ENCODE measurements around the gene ATRX. TPM values are rescaled to one million over a fixed set of nuclear protein-coding genes. Genes with fewer than 3 reads are reported as not detected.

The ATRX gene
- total RNA-seq, 1 experiment from 2014 or later = 64.0 TPM

DNA sequence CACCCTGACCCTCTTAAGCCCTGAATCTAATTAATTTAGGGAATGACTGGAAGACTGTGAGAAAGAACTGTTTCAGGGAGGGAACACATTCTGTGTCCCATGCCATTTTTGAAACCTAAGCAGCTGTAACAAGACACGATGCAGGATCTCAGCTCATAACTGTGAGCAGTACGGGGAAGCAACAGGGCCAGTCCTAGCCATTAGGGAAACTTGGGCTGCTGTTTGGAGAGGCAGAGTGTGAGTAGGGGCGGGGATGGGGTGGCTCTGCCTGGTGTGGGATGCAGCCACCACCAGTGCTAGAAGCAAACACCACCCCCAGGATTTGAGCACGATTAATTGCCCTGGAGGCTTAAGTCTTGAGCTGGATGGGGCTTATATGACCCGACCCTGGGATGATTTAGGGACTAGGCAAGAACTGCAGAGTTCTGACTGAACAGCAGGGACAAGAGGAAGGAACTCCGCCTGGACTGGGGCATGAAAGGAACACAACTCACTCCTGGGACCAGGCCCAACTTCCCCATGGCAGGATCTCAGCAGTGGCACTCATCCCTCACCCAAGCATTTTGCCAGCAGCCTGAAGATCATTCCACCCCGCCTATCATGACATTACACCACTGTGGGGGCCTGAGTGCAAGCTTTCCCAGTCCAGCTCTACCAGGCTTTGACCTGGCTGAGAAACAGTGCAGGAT lies 43.1 kb downstream of the ATRX start:
- H2AFZ ChIP-seq (ENCODE audit: low read length) = no peak overlapping the region
- H3K27me3 ChIP-seq (ENCODE audit: low read length) = no peaks in the 10 kb centered on the region
- BruUV-seq (replicated peaks) = no TSS peak
- H4K20me1 ChIP-seq (ENCODE audit: low read length) = peaks cover 2% of the 10 kb centered on the region; the same call in 1 of the 2 replicates
- no peaks in the 10 kb centered on the region for H3K4me1 ChIP-seq (ENCODE audit: insufficient read depth, low read length)
- TF ChIP-seq EZH2phosphoT487 (IDR thresholded peaks at IDR 0.05; ENCODE audit: borderline replicate concordance, low read length) = no peak
- H3K9ac ChIP-seq (ENCODE audit: low read length) = no peak overlapping the region
- H3K27ac ChIP-seq (ENCODE audit: low read length) = no peak overlapping the region
- POLR2A ChIA-PET (ENCODE audit: unreplicated experiment) = no interaction called here
- H3K9me3 ChIP-seq (ENCODE audit: low read length) = no peaks in the 10 kb centered on the region
- no peak overlapping the region for H3K4me2 ChIP-seq (ENCODE audit: low read length)
- no peaks in the 10 kb centered on the region for H3K9me2 ChIP-seq (replicated peaks; ENCODE audit: low read length)
- CTCF ChIA-PET = no interaction called here
- H3K36me3 ChIP-seq (ENCODE audit: low read depth, low read length) = no peaks in the 10 kb centered on the region
- H3K4me3 ChIP-seq (ENCODE audit: low read length) = no peak overlapping the region
- DNase-seq = no peak
- no peaks in the 10 kb centered on the region for H3F3A ChIP-seq (ENCODE audit: low read length, unreplicated experiment)
- intact Hi-C loops (cut with micrococcal nuclease) = no loop called here
- H3K79me2 ChIP-seq (ENCODE audit: low read length) = peaks cover 92% of the 10 kb centered on the region
- ATAC-seq = peak; percentile 22

DNA sequence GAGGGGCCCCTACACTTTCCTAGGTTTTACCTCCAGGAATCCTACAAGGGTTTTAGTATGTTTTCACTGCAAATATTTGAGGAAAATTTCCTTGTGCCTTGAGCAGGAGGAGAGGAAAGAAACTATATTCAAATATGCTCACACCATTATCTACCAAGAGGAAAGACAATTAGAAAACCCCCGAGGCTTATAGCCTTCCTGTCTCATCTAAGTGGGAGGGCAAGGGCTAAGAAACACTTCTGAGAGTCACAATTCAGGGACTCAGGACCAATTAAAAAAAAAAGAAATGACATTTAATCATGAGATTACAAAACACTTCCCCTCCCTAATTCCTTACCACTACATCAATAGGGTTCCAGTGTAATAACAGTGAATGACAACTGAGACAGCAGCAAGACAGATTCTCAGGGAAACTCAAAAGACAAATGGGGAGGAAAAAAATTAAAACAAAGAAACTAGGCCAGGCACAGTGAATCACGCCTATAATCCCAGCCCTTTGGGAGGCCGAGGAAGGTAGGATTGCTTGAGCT lies 45.6 kb downstream of the ATRX start:
- Histone ChIP-seq H3F3A (ENCODE audit: low read length, unreplicated experiment) (no peaks in the 10 kb centered on the region), H3K27me3 (ENCODE audit: low read length) (no peaks in the 10 kb centered on the region), H3K4me2 (ENCODE audit: low read length) (no peak overlapping the region), H3K36me3 (ENCODE audit: low read depth, low read length) (no peaks in the 10 kb centered on the region), H3K79me2 (ENCODE audit: low read length) (peaks cover 89% of the 10 kb centered on the region), H3K27ac (ENCODE audit: low read length) (no peak overlapping the region), H3K4me1 (ENCODE audit: insufficient read depth, low read length) (no peaks in the 10 kb centered on the region), H3K4me3 (ENCODE audit: low read length) (no peak overlapping the region), H3K9me3 (ENCODE audit: low read length) (no peaks in the 10 kb centered on the region), H3K9ac (ENCODE audit: low read length) (no peak overlapping the region), H4K20me1 (ENCODE audit: low read length) (peaks cover 2% of the 10 kb centered on the region; the same call in 1 of the 2 replicates), H3K9me2 (replicated peaks; ENCODE audit: low read length) (no peaks in the 10 kb centered on the region), H2AFZ (ENCODE audit: low read length) (no peak overlapping the region)
- no TSS peak for BruUV-seq (replicated peaks)
- TF ChIP-seq, protein P1, sequence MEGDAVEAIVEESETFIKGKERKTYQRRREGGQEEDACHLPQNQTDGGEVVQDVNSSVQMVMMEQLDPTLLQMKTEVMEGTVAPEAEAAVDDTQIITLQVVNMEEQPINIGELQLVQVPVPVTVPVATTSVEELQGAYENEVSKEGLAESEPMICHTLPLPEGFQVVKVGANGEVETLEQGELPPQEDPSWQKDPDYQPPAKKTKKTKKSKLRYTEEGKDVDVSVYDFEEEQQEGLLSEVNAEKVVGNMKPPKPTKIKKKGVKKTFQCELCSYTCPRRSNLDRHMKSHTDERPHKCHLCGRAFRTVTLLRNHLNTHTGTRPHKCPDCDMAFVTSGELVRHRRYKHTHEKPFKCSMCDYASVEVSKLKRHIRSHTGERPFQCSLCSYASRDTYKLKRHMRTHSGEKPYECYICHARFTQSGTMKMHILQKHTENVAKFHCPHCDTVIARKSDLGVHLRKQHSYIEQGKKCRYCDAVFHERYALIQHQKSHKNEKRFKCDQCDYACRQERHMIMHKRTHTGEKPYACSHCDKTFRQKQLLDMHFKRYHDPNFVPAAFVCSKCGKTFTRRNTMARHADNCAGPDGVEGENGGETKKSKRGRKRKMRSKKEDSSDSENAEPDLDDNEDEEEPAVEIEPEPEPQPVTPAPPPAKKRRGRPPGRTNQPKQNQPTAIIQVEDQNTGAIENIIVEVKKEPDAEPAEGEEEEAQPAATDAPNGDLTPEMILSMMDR (conservative IDR thresholded peaks at IDR 0.05; ENCODE audit: low read depth, low read length) = no peak
- TF ChIP-seq EZH2phosphoT487 (IDR thresholded peaks at IDR 0.05; ENCODE audit: borderline replicate concordance, low read length) (no peak), EZH2 (IDR thresholded peaks at IDR 0.05; ENCODE audit: low read length, unreplicated experiment) (no peak)
- CTCF ChIA-PET = no interaction called here
- DNase-seq (no peak), ATAC-seq (no peak)
- POLR2A ChIA-PET (ENCODE audit: unreplicated experiment) = no interaction called here
- intact Hi-C loops (cut with micrococcal nuclease) = no loop called here

DNA sequence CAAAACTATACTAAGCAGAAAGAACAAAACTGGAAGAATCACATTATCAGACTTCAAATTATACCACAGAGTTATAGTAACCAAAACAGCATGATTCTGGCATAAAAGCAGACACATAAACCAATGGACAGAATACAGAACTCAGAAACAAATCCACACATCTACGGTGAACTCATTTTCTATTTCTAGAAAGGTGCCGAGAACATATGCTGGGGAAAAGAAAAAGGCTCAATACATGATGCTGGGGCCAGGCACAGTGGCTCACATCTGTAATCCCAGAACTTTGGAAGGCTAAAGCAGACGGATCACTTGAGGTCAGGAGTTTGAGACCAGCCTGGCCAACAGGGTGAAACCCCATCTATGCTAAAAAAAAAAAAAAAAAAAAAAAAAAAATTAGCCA lies 52.7 kb downstream of the ATRX start:
- ATAC-seq (no peak), DNase-seq (no peak)
- Histone ChIP-seq H3F3A (ENCODE audit: low read length, unreplicated experiment) (no peaks in the 10 kb centered on the region), H4K20me1 (ENCODE audit: low read length) (peaks cover 17% of the 10 kb centered on the region), H3K9me2 (replicated peaks; ENCODE audit: low read length) (no peaks in the 10 kb centered on the region), H2AFZ (ENCODE audit: low read length) (no peak overlapping the region), H3K36me3 (ENCODE audit: low read depth, low read length) (no peaks in the 10 kb centered on the region), H3K4me1 (ENCODE audit: insufficient read depth, low read length) (no peaks in the 10 kb centered on the region), H3K4me3 (ENCODE audit: low read length) (no peak overlapping the region), H3K79me2 (ENCODE audit: low read length) (peaks cover 78% of the 10 kb centered on the region), H3K4me2 (ENCODE audit: low read length) (no peak overlapping the region), H3K9me3 (ENCODE audit: low read length) (no peaks in the 10 kb centered on the region), H3K27ac (ENCODE audit: low read length) (no peak overlapping the region), H3K27me3 (ENCODE audit: low read length) (no peaks in the 10 kb centered on the region), H3K9ac (ENCODE audit: low read length) (no peak overlapping the region)
- ChIA-PET CTCF (no interaction called here), POLR2A (ENCODE audit: unreplicated experiment) (no interaction called here)
- TF ChIP-seq EZH2 (IDR thresholded peaks at IDR 0.05; ENCODE audit: low read length, unreplicated experiment) (no peak), EZH2phosphoT487 (IDR thresholded peaks at IDR 0.05; ENCODE audit: borderline replicate concordance, low read length) (no peak)
- TF ChIP-seq, protein P1 (conservative IDR thresholded peaks at IDR 0.05; ENCODE audit: low read depth, low read length) = no peak
- no TSS peak for BruUV-seq (replicated peaks)
- intact Hi-C loops (cut with micrococcal nuclease) = no loop called here

Data from PC-3 (cell line).